HCT116 (cell line): Measurements from ENCODE around the gene VPS9D1. TPM values are rescaled to one million over a fixed set of nuclear protein-coding genes. Genes with fewer than 3 reads are reported as not detected.

Source experiments
- ATAC-seq: fragments of 200-7000 bp; cut with Tn5 transposase; 2 replicates; pipeline ENCODE4 v1.9.1; 2020; ENCODE audit warnings: mild to moderate bottlenecking, moderate library complexity
- BruUV-seq: library from RNA; stranded (reverse); fragments of 400-500 nt; replicated peaks from 2 replicates; lab custom pipeline; 2021; lab: Mats Ljungman, UMichigan
- CTCF ChIA-PET: fragments of 300-600 bp; sonication (Branson Sonifier 250); formaldehyde crosslinking; loops from one replicate; lab custom pipeline; 2021; ENCODE audit warnings: antibody characterized with exemption; lab: Charles Lee
- POLR2A ChIA-PET: fragments of 300-600, 350-600 bp; sonication (Branson Sonifier 250); formaldehyde crosslinking; loops from one replicate; lab custom pipeline; 2021; ENCODE audit warnings: antibody characterized with exemption; lab: Charles Lee
- RAD21 ChIA-PET, 2 experiments: fragments of 300-600 bp; sonication (Branson Sonifier 250); formaldehyde crosslinking; loops; one replicate each; lab custom pipeline; 2023; ENCODE audit warnings: low total read pairs in 2 of 2; ENCODE audit not compliant: uncharacterized antibody in 2 of 2, unreplicated experiment in 2 of 2, low non-redundant PET in 1 of 2; lab: Charles Lee
- DNase-seq: peaks from one replicate; pipeline ENCODE4 v3.0.0-alpha.2; 2010; ENCODE audit warnings: low read depth, low spot score
- H2AFZ ChIP-seq: fragments of 200-600 bp; shearing (Covaris generic), sonication (generic); 2 replicates; pipeline ENCODE4 v1.6.1; 2017; ENCODE audit warnings: low read depth, mixed run types, mixed read lengths, antibody characterized with exemption, low read length; ENCODE audit not compliant: poor library complexity, severe bottlenecking
- H3K27ac ChIP-seq: 2 replicates; pipeline ENCODE4 v1.5.1; 2012; ENCODE audit warnings: low read depth, low read length
- H3K27me3 ChIP-seq: fragments of 200-600 bp; sonication (generic); 2 replicates; pipeline ENCODE4 v1.6.1; 2016; ENCODE audit warnings: mixed run types, low read length, mixed read lengths; ENCODE audit not compliant: insufficient read depth
- H3K36me3 ChIP-seq, 2 experiments: fragments of 200-500 bp in 1 of 2; fragments of 200-600 bp in 1 of 2; sonication (Bioruptor generic) in 1 of 2; sonication (generic) in 1 of 2; 2 replicates each; pipeline versions ENCODE4 v1.5.1 to v1.6.1; 2014 to 2016; ENCODE audit warnings: low read length in 2 of 2, inconsistent platforms in 1 of 2, mixed read lengths in 1 of 2, mixed run types in 1 of 2; ENCODE audit not compliant: insufficient read depth in 2 of 2, control insufficient read depth in 1 of 2
- H3K4me1 ChIP-seq, 2 experiments: fragments of 200-600 bp in 1 of 2; sonication (generic) in 1 of 2; 2 replicates each; pipeline versions ENCODE4 v1.5.1 to v1.6.1; 2012 to 2017; ENCODE audit warnings: low read length in 2 of 2, inconsistent platforms in 1 of 2, mild to moderate bottlenecking in 1 of 2, mixed read lengths in 1 of 2, mixed run types in 1 of 2, moderate library complexity in 1 of 2; ENCODE audit not compliant: insufficient read depth in 2 of 2, control insufficient read depth in 1 of 2
- H3K4me2 ChIP-seq: fragments of 200-600 bp; sonication (generic); 2 replicates; pipeline ENCODE4 v1.6.1; 2017; ENCODE audit warnings: mixed run types, low read length, mixed read lengths
- H3K4me3 ChIP-seq, 2 experiments: fragments of 200-600 bp in 1 of 2; sonication (generic) in 1 of 2; replicated peaks in 1 of 2; 2 replicates each; pipeline ENCODE4 v1.5.1; 2011 to 2016; ENCODE audit warnings: low read length in 2 of 2, control low read depth in 1 of 2, low read depth in 1 of 2, mild to moderate bottlenecking in 1 of 2, mixed read lengths in 1 of 2, mixed run types in 1 of 2
- H3K79me2 ChIP-seq: fragments of 200-600 bp; sonication (generic); 2 replicates; pipeline ENCODE4 v1.6.1; 2017; ENCODE audit warnings: mild to moderate bottlenecking, mixed run types, low read length, moderate library complexity, mixed read lengths; ENCODE audit not compliant: insufficient read depth
- H3K9ac ChIP-seq: fragments of 200-600 bp; sonication (generic); 2 replicates; pipeline ENCODE4 v1.6.1; 2016; ENCODE audit warnings: low read length, mixed read lengths
- H3K9me2 ChIP-seq: fragments of 200-600 bp; sonication (generic), shearing (Covaris generic); 2 replicates; pipeline ENCODE4 v1.6.1; 2017; ENCODE audit warnings: mixed run types, mild to moderate bottlenecking, moderate library complexity; ENCODE audit not compliant: insufficient read depth
- H3K9me3 ChIP-seq, 2 experiments: fragments of 200-500 bp in 1 of 2; fragments of 200-600 bp in 1 of 2; sonication (Bioruptor generic) in 1 of 2; sonication (generic) in 1 of 2; 2 replicates each; pipeline ENCODE4 v1.6.1; 2014 to 2017; ENCODE audit warnings: low read length in 2 of 2, mixed read lengths in 2 of 2, inconsistent platforms in 1 of 2, low read depth in 1 of 2, mild to moderate bottlenecking in 1 of 2, mixed run types in 1 of 2, moderate library complexity in 1 of 2; ENCODE audit not compliant: control insufficient read depth in 1 of 2, insufficient read depth in 1 of 2
- H4K20me1 ChIP-seq: fragments of 200-600 bp; sonication (generic), shearing (Covaris generic); 2 replicates; pipeline ENCODE4 v1.6.1; 2017; ENCODE audit warnings: mixed run types, mild to moderate bottlenecking, moderate library complexity; ENCODE audit not compliant: insufficient read depth
- CBX3 ChIP-seq: IDR thresholded peaks from 2 replicates; pipeline ENCODE4 v1.6.1; 2012; ENCODE audit warnings: low read depth
- FOSL1 ChIP-seq: IDR thresholded peaks from 2 replicates; pipeline ENCODE4 v1.6.1; 2012; ENCODE audit warnings: low read depth
- POLR2AphosphoS5 ChIP-seq: IDR thresholded peaks from 2 replicates; pipeline ENCODE4 v1.6.1; 2011; ENCODE audit warnings: mild to moderate bottlenecking, low read depth, low read length, moderate library complexity
- REST ChIP-seq: IDR thresholded peaks from 2 replicates; pipeline ENCODE4 v1.6.1; 2012; ENCODE audit warnings: low read depth
- SP1 ChIP-seq: IDR thresholded peaks from 2 replicates; pipeline ENCODE4 v1.6.1; 2012; ENCODE audit warnings: low read depth
- SRF ChIP-seq: IDR thresholded peaks from 2 replicates; pipeline ENCODE4 v1.6.1; 2012; ENCODE audit warnings: low read depth
- YY1 ChIP-seq: IDR thresholded peaks from 2 replicates; pipeline ENCODE4 v1.6.1; 2011; ENCODE audit warnings: low read length, low read depth, moderate library complexity, mild to moderate bottlenecking; ENCODE audit not compliant: insufficient replicate concordance; ENCODE audit errors: extremely low read depth
- ZFX ChIP-seq: fragments of 450-650 bp; IDR thresholded peaks from 2 replicates; pipeline ENCODE4 v1.6.1; 2017
- ZNF274 ChIP-seq: fragments of 200-500 bp; sonication (Bioruptor generic); IDR thresholded peaks from 2 replicates; pipeline ENCODE4 v1.6.1; 2014; ENCODE audit warnings: mild to moderate bottlenecking, low read depth, low read length, inconsistent platforms
- intact Hi-C: fragments of 100-400 bp; cut with micrococcal nuclease; formaldehyde crosslinking; loops from 2 replicates; pipeline ENCODE4 v1.10.0; 2022
- total RNA-seq: library from RNA; stranded (reverse); gene quantifications from one replicate; pipeline ENCODE4 v1.2.1, GENCODE V29; 2021; ENCODE audit not compliant: unreplicated experiment
- TF ChIP-seq, protein P1 (sequence below), 3 experiments: fragments of 200-600 bp in 1 of 3; sonication (generic) in 1 of 3; IDR thresholded peaks in 2 of 3; conservative IDR thresholded peaks in 1 of 3; 2 replicates each; pipeline ENCODE4 v1.5.1; 2012 to 2017; ENCODE audit warnings: low read depth in 2 of 3, low read length in 2 of 3, antibody characterized with exemption in 1 of 3, borderline replicate concordance in 1 of 3, control low read depth in 1 of 3, mild to moderate bottlenecking in 1 of 3, mixed read lengths in 1 of 3, mixed run types in 1 of 3, moderate library complexity in 1 of 3; ENCODE audit not compliant: insufficient read depth in 1 of 3

VPS9D1 gene
- total RNA-seq, 1 experiment from 2014 or later, result 4.2 TPM

DNA sequence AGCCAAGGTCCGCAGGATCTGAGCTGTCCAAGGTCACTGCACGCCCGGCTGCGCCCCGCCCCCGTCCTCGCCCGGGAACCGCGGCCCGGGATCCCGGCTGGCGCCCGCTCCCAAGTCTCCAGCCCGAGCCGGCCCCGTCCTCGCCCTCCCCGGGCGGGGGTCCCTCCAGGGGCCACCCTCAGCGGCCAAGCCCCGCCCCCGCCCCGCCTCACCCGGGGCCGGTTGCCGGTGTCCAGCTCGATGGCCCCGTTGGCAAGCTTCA is 216 bp downstream of the VPS9D1 start (continued):
- TF ChIP-seq ZFX (0 out of 2 replicates have a peak, but pooled peaks have one; percentile 34), SRF (no peak)

DNA sequence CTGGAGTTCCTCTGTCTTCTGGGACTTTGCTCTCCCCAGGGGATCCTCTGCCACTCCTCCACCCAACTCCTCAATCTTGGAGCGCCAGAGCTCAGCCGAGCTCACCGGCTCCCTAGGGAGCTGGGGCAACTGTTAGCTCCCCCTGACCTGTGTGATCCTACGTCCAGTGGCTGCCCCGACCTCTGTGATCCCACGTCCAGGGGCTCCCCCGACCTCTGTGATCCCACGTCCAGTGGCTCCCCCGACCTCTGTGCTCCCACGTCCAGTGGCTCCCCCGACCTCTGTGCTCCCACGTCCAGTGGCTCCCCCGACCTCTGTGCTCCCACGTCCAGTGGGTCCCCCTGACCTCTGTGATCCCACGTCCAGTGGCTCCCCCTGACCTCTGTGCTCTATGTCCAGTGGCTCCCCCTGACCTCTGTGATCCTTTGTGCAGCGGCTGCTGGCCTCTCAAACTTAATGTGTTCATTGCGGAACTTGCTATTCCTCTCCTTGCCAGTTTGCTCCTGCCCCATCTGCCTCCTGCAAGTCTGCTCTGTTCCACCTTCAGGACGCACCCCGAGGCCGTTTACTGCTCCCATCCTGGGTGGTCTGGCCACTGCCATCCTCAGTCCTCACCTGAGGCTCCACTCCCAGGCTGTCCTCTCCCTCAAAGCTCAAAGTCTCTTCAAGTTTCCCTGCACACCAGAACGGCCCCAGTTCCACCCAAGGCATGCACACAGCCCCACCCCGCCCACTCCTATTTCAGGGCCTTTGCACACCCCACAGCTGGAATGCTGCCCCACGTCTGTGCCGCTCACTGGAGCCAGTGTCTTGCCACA is 2.8 kb downstream of the VPS9D1 start:
- CTCF ChIA-PET, result no interaction called here
- no peak overlapping the region for H3K9ac ChIP-seq

DNA sequence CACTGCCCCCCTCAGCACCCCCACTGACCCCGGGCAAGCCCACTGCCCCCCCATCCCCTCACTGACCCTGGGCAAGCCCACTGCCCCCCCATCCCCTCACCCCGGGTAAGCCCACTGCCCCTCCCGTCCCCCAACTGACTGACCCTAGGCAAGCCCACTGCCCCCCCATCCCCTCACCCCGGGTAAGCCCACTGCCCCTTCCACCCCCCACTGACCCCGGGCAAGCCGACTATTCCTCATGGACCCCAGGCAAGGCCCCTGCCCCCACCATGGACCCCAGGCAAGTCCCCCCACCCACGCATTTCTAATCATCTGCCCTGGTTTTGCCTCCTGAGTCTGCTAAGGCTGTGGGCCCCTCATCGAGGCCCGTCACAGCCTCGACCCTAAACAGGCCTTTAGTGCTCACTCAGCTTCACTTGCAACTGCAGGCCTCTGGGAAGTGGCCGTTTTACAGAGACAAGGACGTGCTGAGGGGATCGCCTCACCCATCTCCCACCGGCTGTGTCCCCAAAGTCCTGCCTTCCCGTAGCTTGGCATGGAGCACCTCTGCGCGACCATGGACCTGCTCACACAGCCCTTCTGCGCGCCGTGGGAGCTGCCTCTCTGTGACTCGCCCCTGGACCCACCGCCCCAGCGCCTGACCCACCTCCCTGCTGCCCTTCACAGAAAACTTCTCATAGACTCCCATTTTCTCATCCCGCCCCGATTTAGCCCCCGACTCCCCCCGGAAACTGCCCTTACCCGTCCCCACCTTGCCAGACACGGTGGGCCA is 3.6 kb downstream of the VPS9D1 start:
- H3K4me3 ChIP-seq, result no peak overlapping the region
- H3K4me1 ChIP-seq, result peaks cover 18 to 65% of the 10 kb centered on the region in 2 experiments
- peaks cover 40% of the 10 kb centered on the region for H3K79me2 ChIP-seq
- POLR2A ChIA-PET, result interaction anchor here (2.0 kb wide), 1 partner anchor 11 kb away, joined by 7 read pairs; no protein-coding TSS in a partner anchor
- ATAC-seq, result no peak
- H3K9me3 ChIP-seq, result no peaks in the 10 kb centered on the region
- RAD21 ChIA-PET, result no interaction called here
- H3K9ac ChIP-seq, result no peak overlapping the region
- H3K27me3 ChIP-seq, result no peaks in the 10 kb centered on the region
- no peak for DNase-seq
- CTCF ChIA-PET, result interaction anchor here (1.3 kb wide), 1 partner anchor 13 kb away, joined by 3 read pairs; no protein-coding TSS in a partner anchor
- BruUV-seq, result no TSS peak
- intact Hi-C loops, result no loop called here
- H3K4me2 ChIP-seq, result no peak overlapping the region
- H4K20me1 ChIP-seq, result no peaks in the 10 kb centered on the region
- no peak overlapping the region for H2AFZ ChIP-seq
- H3K36me3 ChIP-seq, result peaks cover 9 to 27% of the 10 kb centered on the region in 2 experiments
- H3K9me2 ChIP-seq, result no peaks in the 10 kb centered on the region
- no peak overlapping the region; the same call in 1 of the 2 replicates for H3K27ac ChIP-seq
- TF ChIP-seq ZNF274 (no peak), SP1 (no peak), YY1 (no peak), REST (no peak), FOSL1 (no peak), CBX3 (no peak)
- TF ChIP-seq, protein P1, sequence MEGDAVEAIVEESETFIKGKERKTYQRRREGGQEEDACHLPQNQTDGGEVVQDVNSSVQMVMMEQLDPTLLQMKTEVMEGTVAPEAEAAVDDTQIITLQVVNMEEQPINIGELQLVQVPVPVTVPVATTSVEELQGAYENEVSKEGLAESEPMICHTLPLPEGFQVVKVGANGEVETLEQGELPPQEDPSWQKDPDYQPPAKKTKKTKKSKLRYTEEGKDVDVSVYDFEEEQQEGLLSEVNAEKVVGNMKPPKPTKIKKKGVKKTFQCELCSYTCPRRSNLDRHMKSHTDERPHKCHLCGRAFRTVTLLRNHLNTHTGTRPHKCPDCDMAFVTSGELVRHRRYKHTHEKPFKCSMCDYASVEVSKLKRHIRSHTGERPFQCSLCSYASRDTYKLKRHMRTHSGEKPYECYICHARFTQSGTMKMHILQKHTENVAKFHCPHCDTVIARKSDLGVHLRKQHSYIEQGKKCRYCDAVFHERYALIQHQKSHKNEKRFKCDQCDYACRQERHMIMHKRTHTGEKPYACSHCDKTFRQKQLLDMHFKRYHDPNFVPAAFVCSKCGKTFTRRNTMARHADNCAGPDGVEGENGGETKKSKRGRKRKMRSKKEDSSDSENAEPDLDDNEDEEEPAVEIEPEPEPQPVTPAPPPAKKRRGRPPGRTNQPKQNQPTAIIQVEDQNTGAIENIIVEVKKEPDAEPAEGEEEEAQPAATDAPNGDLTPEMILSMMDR (IDR thresholded peaks at IDR 0.05 in 2 of 3, conservative IDR thresholded peaks at IDR 0.05 in 1 of 3; ENCODE audit: borderline replicate concordance in 1 of 3, insufficient read depth in 1 of 3, low read depth in 2 of 3, low read length in 2 of 3), result no peak

More for the DNA sequence above, 2.8 kb downstream of the VPS9D1 start:
- TF ChIP-seq FOSL1 (no peak), POLR2AphosphoS5 (peak; percentile 37)
- Histone ChIP-seq H3K4me2 (peak overlapping the region; percentile 86; the same call in 1 of the 2 replicates), H3K9me2 (no peaks in the 10 kb centered on the region), H2AFZ (no peak overlapping the region), H3K4me3 (no peak overlapping the region), H3K4me1 (peaks cover 20 to 68% of the 10 kb centered on the region in 2 experiments), H3K9me3 (no peaks in the 10 kb centered on the region), H4K20me1 (peaks cover 3% of the 10 kb centered on the region; the same call in 1 of the 2 replicates), H3K36me3 (peaks cover 9 to 27% of the 10 kb centered on the region in 2 experiments), H3K27ac (no peak overlapping the region; the same call in 1 of the 2 replicates), H3K27me3 (no peaks in the 10 kb centered on the region), H3K79me2 (peaks cover 40% of the 10 kb centered on the region)
- ATAC-seq (no peak), DNase-seq (no peak)
- ChIA-PET POLR2A (interaction anchor here (2.0 kb wide), 1 partner anchor 12 kb away, joined by 7 read pairs; no protein-coding TSS in a partner anchor), RAD21 (no interaction called here)
- intact Hi-C loops, result no loop called here
- no TSS peak for BruUV-seq
